IPS DF 6.9 (cell line): ENCODE results near the gene VPS8.

Experiments
- DNase-seq: peaks from one replicate; pipeline ENCODE4 v3.0.0-alpha.2; 2013; ENCODE audit warnings: low read depth, low spot score
- H3K27ac ChIP-seq: one replicate; pipeline ENCODE4 v1.5.1; 2013; ENCODE audit warnings: low read length, control low read depth
- H3K27me3 ChIP-seq: 2 replicates; pipeline ENCODE4 v1.6.1; 2013; ENCODE audit warnings: mild to moderate bottlenecking, low read length; ENCODE audit not compliant: control insufficient read depth, insufficient read depth
- H3K36me3 ChIP-seq: 2 replicates; pipeline ENCODE4 v1.6.1; 2013; ENCODE audit warnings: low read length; ENCODE audit not compliant: control insufficient read depth, insufficient read depth
- H3K4me1 ChIP-seq: 2 replicates; pipeline ENCODE4 v1.6.1; 2013; ENCODE audit warnings: low read length; ENCODE audit not compliant: control insufficient read depth, insufficient read depth
- H3K4me3 ChIP-seq: 2 replicates; pipeline ENCODE4 v1.5.1; 2013; ENCODE audit warnings: mild to moderate bottlenecking, low read length
- H3K9me3 ChIP-seq: 2 replicates; pipeline ENCODE4 v1.6.1; 2013; ENCODE audit warnings: low read length, inconsistent platforms; ENCODE audit not compliant: control insufficient read depth, insufficient read depth
- WGBS: extraction: QIAGEN DNeasy Blood & Tissue Kit; methylation state at CpG from one replicate; pipeline ENCODE4 v1.1.7; 2013; ENCODE audit warnings: mixed read lengths, missing lambda C conversion rate; ENCODE audit not compliant: insufficient read length, insufficient coverage; 5-methylcytosine and 5-hydroxymethylcytosine counted together

The VPS8 gene

DNA sequence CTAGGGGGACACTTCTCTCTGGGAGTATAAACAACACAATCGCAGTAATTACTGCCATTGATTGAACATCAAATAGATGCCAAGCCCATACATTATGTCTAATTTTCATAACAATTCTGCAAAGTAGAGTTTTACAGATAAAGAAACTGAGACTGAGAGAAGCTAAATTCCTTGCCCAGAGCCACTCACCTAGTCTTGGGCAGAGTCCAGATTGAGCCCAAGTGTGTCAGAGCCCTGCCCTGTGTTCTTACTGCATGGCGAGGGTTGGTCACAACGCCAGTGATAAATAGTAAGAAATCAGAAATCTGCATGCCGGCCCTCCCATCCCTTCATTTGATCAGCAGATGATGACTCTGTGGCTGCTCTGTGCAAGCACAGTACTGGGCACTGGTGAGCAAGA is 234.6 kb downstream of the VPS8 start:
- Histone ChIP-seq H3K9me3 (no peaks in the 10 kb centered on the region), H3K27me3 (no peaks in the 10 kb centered on the region), H3K4me1 (no peaks in the 10 kb centered on the region), H3K27ac (no peak overlapping the region), H3K4me3 (no peak overlapping the region), H3K36me3 (no peaks in the 10 kb centered on the region)
- no peak for DNase-seq
- WGBS: no CpG with 5 or more reads among the region's 4 CpGs

DNA sequence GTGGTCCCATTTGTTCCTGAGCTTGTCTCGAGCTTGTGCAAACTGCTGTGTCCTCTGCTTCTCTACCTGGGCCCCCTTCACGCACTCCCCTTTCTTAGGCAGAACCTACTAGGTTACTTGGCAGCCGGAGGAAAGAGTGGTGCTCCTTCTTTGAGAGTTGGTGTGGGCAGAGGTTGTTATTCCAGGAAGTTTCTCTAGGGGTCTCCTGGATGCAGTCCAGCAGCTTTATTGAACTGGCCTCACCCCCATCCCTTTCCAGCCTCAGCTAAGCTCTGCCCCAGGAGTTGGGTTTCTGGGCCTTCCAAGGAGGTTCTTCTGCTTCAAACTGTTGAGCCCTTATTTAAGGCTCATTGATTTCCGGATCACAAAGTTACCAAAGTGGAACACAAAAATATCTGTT is 237.7 kb downstream of the VPS8 start:
- no peaks in the 10 kb centered on the region for H3K9me3 ChIP-seq
- H3K27me3 ChIP-seq: no peaks in the 10 kb centered on the region
- H3K4me3 ChIP-seq: no peak overlapping the region
- no CpG with 5 or more reads among the region's 4 CpGs for WGBS
- no peaks in the 10 kb centered on the region for H3K4me1 ChIP-seq
- no peak overlapping the region for H3K27ac ChIP-seq
- DNase-seq: no peak
- no peaks in the 10 kb centered on the region for H3K36me3 ChIP-seq

GRCh38 chr3:185051801-185052200 is 239.8 kb downstream of the VPS8 start:
- DNase-seq: no peak
- no peaks in the 10 kb centered on the region for H3K36me3 ChIP-seq
- H3K4me3 ChIP-seq: no peak overlapping the region
- no peaks in the 10 kb centered on the region for H3K27me3 ChIP-seq
- no peak overlapping the region for H3K27ac ChIP-seq
- no CpG with 5 or more reads among the region's 8 CpGs for WGBS
- H3K4me1 ChIP-seq: no peaks in the 10 kb centered on the region
- H3K9me3 ChIP-seq: no peaks in the 10 kb centered on the region

DNA sequence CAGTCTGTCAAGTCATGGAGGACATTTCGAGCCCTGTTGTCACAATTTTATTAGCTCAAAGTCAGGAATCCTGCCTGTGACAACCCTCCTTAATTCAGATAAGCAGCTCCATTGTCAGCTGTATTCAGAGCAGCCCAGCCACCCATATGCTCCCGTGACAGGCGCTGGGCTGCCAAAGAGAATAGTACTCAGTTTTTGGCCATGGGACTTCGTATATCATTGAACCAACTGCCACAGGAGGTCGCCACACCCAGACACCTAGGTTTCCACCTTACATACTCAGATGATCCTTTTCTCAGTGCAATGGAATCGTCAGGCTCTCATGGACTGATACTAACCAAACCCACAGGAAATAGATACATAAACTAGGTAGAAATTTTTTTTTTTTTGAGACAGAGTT is 240.7 kb downstream of the VPS8 start:
- H3K27ac ChIP-seq: no peak overlapping the region
- H3K27me3 ChIP-seq: no peaks in the 10 kb centered on the region
- no CpG with 5 or more reads among the region's 6 CpGs for WGBS
- H3K36me3 ChIP-seq: no peaks in the 10 kb centered on the region
- no peaks in the 10 kb centered on the region for H3K4me1 ChIP-seq
- H3K9me3 ChIP-seq: no peaks in the 10 kb centered on the region
- H3K4me3 ChIP-seq: no peak overlapping the region
- DNase-seq: no peak

DNA sequence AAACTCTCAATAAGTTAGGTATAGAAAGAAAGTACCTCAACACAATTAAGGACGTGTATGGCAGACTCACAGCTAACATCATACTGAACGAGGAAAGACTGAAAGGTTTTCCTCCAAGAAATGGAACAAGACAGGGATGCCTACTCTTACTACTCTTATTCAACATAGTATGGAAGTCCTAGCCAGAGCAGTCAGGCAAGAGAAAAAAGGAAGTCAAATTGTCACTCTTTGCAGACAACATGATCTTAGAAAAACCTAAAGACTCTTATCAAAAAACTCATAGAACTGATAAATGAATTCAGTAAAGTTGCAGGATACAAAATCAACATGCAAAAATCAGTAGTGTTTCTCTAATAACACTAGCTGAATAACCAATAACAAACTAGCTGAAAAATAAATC is 244.9 kb downstream of the VPS8 start:
- no peak for DNase-seq
- no CpG with 5 or more reads among the region's 2 CpGs for WGBS
- H3K9me3 ChIP-seq: no peaks in the 10 kb centered on the region

GRCh38 chr3:185057829-185058228 is 245.9 kb downstream of the VPS8 start:
- no peak for DNase-seq
- WGBS: no CpG with 5 or more reads among the region's 1 CpG

More for the DNA sequence above, 244.9 kb downstream of the VPS8 start:
- no peaks in the 10 kb centered on the region for H3K4me1 ChIP-seq
- no peaks in the 10 kb centered on the region for H3K27me3 ChIP-seq
- H3K4me3 ChIP-seq: no peak overlapping the region
- no peak overlapping the region for H3K27ac ChIP-seq
- H3K36me3 ChIP-seq: no peaks in the 10 kb centered on the region

GRCh38 chr3:185058796-185059195 is 246.8 kb downstream of the VPS8 start:
- Histone ChIP-seq H3K36me3 (no peaks in the 10 kb centered on the region), H3K27ac (no peak overlapping the region), H3K27me3 (no peaks in the 10 kb centered on the region), H3K4me3 (no peak overlapping the region), H3K9me3 (no peaks in the 10 kb centered on the region), H3K4me1 (no peaks in the 10 kb centered on the region)
- DNase-seq: no peak
- WGBS: no CpG with 5 or more reads among the region's 2 CpGs

More at GRCh38 chr3:185057829-185058228, 245.9 kb downstream of the VPS8 start:
- no peak overlapping the region for H3K27ac ChIP-seq
- H3K4me1 ChIP-seq: no peaks in the 10 kb centered on the region
- H3K9me3 ChIP-seq: no peaks in the 10 kb centered on the region
- H3K36me3 ChIP-seq: no peaks in the 10 kb centered on the region
- no peak overlapping the region for H3K4me3 ChIP-seq
- no peaks in the 10 kb centered on the region for H3K27me3 ChIP-seq

DNA sequence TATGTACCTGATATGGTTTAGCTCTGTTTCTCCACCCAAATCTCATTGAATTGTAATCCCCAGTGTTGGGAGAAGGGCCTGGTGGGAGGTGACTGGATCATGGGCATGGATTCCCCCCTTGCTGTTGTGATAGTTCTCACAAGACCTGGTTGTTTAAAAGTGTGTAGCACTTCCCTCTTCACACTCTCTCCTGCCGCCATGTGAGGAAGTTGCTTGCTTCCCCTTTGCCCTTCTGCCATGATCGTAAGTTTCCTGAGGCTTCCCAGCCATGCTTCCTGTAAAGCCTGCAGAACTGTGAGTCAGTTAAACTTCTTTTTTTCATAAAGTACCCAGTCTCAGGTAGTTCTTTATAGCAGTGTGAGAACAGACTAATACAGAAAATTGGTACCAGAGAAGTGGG is 247.8 kb downstream of the VPS8 start:
- H3K9me3 ChIP-seq: no peaks in the 10 kb centered on the region
- H3K4me1 ChIP-seq: no peaks in the 10 kb centered on the region
- H3K27ac ChIP-seq: no peak overlapping the region
- no peak overlapping the region for H3K4me3 ChIP-seq
- DNase-seq: no peak
- H3K27me3 ChIP-seq: no peaks in the 10 kb centered on the region
- H3K36me3 ChIP-seq: no peaks in the 10 kb centered on the region
- WGBS: no CpG with 5 or more reads among the region's 2 CpGs

GRCh38 chr3:185060655-185061054 is 248.7 kb downstream of the VPS8 start:
- WGBS: no CpG with 5 or more reads among the region's 2 CpGs
- Histone ChIP-seq H3K4me3 (no peak overlapping the region), H3K27me3 (no peaks in the 10 kb centered on the region), H3K27ac (no peak overlapping the region), H3K36me3 (no peaks in the 10 kb centered on the region), H3K9me3 (no peaks in the 10 kb centered on the region), H3K4me1 (no peaks in the 10 kb centered on the region)
- DNase-seq: no peak

- no peak overlapping the region for H3K4me3 ChIP-seq
- no peak overlapping the region for H3K27ac ChIP-seq
- H3K9me3 ChIP-seq: no peaks in the 10 kb centered on the region
- H3K4me1 ChIP-seq: no peaks in the 10 kb centered on the region
- H3K36me3 ChIP-seq: no peaks in the 10 kb centered on the region
- no peaks in the 10 kb centered on the region for H3K27me3 ChIP-seq
- no peak for DNase-seq
Measured at GRCh38 chr3:185062191-185062590, 250.2 kb downstream of the VPS8 start.

DNA sequence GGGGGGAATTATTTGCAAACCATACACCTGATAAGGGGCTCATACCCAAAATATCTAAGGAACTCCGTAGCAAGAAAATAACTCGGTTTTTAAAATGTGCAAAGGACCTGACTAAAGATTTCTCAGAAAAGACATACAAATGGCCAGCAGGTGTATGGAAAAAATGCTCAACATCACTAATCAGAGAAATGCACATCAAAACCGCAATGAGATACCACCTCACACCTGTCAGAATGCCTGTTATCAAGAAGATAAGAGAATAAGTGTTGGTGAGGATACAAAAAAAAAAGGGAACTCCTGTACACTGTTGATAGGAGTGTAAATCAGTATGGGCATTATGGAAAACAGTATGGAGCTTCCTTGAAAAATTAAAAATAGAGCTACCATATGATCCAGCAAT is 251.5 kb downstream of the VPS8 start:
- WGBS: no CpG with 5 or more reads among the region's 3 CpGs
- Histone ChIP-seq H3K27me3 (no peaks in the 10 kb centered on the region), H3K36me3 (no peaks in the 10 kb centered on the region), H3K27ac (no peak overlapping the region), H3K9me3 (no peaks in the 10 kb centered on the region), H3K4me3 (no peak overlapping the region), H3K4me1 (no peaks in the 10 kb centered on the region)
- DNase-seq: no peak
